ENCODE measurements around the gene ZBED4. TPM values are rescaled to one million over a fixed set of nuclear protein-coding genes. Genes with fewer than 3 reads are reported as not detected.

ZBED4 gene
- total and polyA plus RNA-seq, 2 of the 13 experiments (the other 11 are each of a cell fraction or from before 2014, with no cell fraction given), result 5.4 to 9.6 TPM

GRCh38 chr22:49934891-49935557 lies 81.4 kb downstream of the ZBED4 start:
- in situ Hi-C loops (cut with HindIII; ENCODE audit: extremely low pct_ligation_motif_present, low pct_unique_long_range_greater_than_20kb), result loop anchor here (5.0 kb wide), 3 partner anchors 32 to 97 kb away; no protein-coding TSS in a partner anchor
- POLR2A ChIA-PET, result interaction anchor here (0.6 to 10.5 kb wide), 4 partner anchors 17 to 175 kb away, joined by 3 to 283 read pairs (median 63); partner anchors contain the start of gene PIM3

DNA sequence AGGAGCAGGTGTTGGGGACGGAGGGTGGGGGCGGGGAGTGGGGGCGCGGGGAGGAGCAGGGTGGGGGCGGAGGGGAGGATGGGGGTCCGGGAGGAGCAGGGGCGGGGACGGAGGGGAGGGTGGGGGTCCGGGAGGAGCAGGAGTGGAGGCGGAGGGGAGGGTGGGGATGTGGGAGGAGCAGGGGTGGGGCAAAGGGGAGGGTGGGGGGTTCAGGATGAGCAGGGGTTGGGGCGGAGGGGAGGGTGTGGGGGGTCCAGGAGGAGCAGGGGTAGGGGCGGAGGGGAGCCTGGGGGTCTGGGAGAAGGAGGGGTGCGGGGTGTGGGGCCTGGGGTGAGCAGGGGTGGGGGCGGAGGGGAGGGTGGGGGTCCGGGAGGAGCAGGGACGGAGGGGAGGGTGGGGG lies 81.9 kb downstream of the ZBED4 start:
- H3K27ac ChIP-seq (ENCODE audit: extremely low read length, insufficient read depth, low read length), result no peak overlapping the region

More at GRCh38 chr22:49934891-49935557, 81.4 kb downstream of the ZBED4 start:
- no peak for FAIRE-seq
- H3K79me2 ChIP-seq (ENCODE audit: insufficient read depth, low read length), result no peaks in the 10 kb centered on the region
- peak overlapping the region; percentile 65; the same call in 1 of the 2 replicates for H3K9ac ChIP-seq (ENCODE audit: insufficient read depth, low read depth, low read length)
- H4K20me1 ChIP-seq (ENCODE audit: insufficient read depth, low read length), result no peaks in the 10 kb centered on the region
- WGBS (ENCODE audit: low lambda C conversion rate), result 20% methylated on average over 20 of the region's 56 CpGs
- no peak for ATAC-seq
- no peak for DNase-seq (ENCODE audit: low spot score)
- BruUV-seq (replicated peaks), result no TSS peak
- no peaks in the 10 kb centered on the region for H3K9me3 ChIP-seq (ENCODE audit: low read length)
- no peak overlapping the region for H2AFZ ChIP-seq (ENCODE audit: low read length)
- peak overlapping the region in 2 of 3 experiments; percentile 38 to 65; a peak in 4 of 6 replicates for H3K4me3 ChIP-seq (replicated peaks in 1 of 3; ENCODE audit: insufficient read depth in 1 of 3, low read depth in 2 of 3, low read length in 3 of 3)
- peaks cover 83% of the 10 kb centered on the region for H3K4me1 ChIP-seq (ENCODE audit: insufficient read depth, low read length)
- CTCF ChIA-PET (ENCODE audit: low intra/inter-chr PET ratio, low total read pairs), result no interaction called here
- intact Hi-C loops (cut with micrococcal nuclease; ENCODE audit: unreplicated experiment), result loop anchor here (5.0 kb wide), 1 partner anchor 32 kb away; no protein-coding TSS in a partner anchor
- peak overlapping the region; percentile 76 for H3K4me2 ChIP-seq (ENCODE audit: low read depth, low read length)
- no peaks in the 10 kb centered on the region for H3K36me3 ChIP-seq (replicated peaks in 1 of 2; ENCODE audit: control insufficient read depth in 1 of 2, insufficient read depth in 2 of 2, low read length in 2 of 2)
- no peak overlapping the region for H3K27ac ChIP-seq (ENCODE audit: extremely low read length, insufficient read depth, low read length)
- H3K27me3 ChIP-seq (ENCODE audit: control insufficient read depth in 1 of 2, insufficient read depth in 2 of 2, low read length in 2 of 2), result peaks cover 0 to 6% of the 10 kb centered on the region in 2 experiments; a peak in 4 of 5 replicates
- TF ChIP-seq MAZ (IDR thresholded peaks at IDR 0.05; ENCODE audit: borderline replicate concordance, low read depth, low read length) (0 out of 2 replicates have a peak, but pooled peaks have one; percentile 17), MAZ (CRISPR knock-in tag; IDR thresholded peaks at IDR 0.05; ENCODE audit: low read depth) (no peak), SRSF1 (optimal IDR thresholded peaks at IDR 0.05; ENCODE audit: low read depth, low read length) (peak; percentile 34), TFAP4 (IDR thresholded peaks at IDR 0.05; ENCODE audit: borderline replicate concordance, low read depth) (peak; percentile 53; the same call in 1 of the 2 replicates), ZNF317 (CRISPR knock-in tag; IDR thresholded peaks at IDR 0.05) (no peak)

More for the DNA sequence above, 81.9 kb downstream of the ZBED4 start:
- 19% methylated on average over 16 of the region's 16 CpGs for WGBS (ENCODE audit: low lambda C conversion rate)
- H3K4me3 ChIP-seq (replicated peaks in 1 of 3; ENCODE audit: insufficient read depth in 1 of 3, low read depth in 2 of 3, low read length in 3 of 3), result no peak overlapping the region; a peak in 1 of 6 replicates
- ATAC-seq (no peak), FAIRE-seq (no peak), DNase-seq (ENCODE audit: low spot score) (no peak)
- ChIA-PET POLR2A (interaction anchor here (0.8 to 10.5 kb wide), 8 partner anchors 16 to 41 kb away, joined by 3 to 283 read pairs (median 37); partner anchors contain the start of genes ALG12, CRELD2 and PIM3), CTCF (ENCODE audit: low intra/inter-chr PET ratio, low total read pairs) (no interaction called here)
- no peak overlapping the region for H2AFZ ChIP-seq (ENCODE audit: low read length)
- no peak overlapping the region for H3K4me2 ChIP-seq (ENCODE audit: low read depth, low read length)
- intact Hi-C loops (cut with micrococcal nuclease; ENCODE audit: unreplicated experiment), result no loop called here
- no peaks in the 10 kb centered on the region for H4K20me1 ChIP-seq (ENCODE audit: insufficient read depth, low read length)
- TF ChIP-seq, protein P1, sequence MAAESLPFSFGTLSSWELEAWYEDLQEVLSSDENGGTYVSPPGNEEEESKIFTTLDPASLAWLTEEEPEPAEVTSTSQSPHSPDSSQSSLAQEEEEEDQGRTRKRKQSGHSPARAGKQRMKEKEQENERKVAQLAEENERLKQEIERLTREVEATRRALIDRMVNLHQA (CRISPR knock-in tag; IDR thresholded peaks at IDR 0.05), result no peak
- TF ChIP-seq ZNF75D (CRISPR knock-in tag; IDR thresholded peaks at IDR 0.05; ENCODE audit: borderline replicate concordance) (no peak), ZNF414 (CRISPR knock-in tag; IDR thresholded peaks at IDR 0.05) (no peak), DZIP1 (CRISPR knock-in tag; IDR thresholded peaks at IDR 0.05) (no peak), CBFB (CRISPR knock-in tag; IDR thresholded peaks at IDR 0.05) (no peak)
- no peaks in the 10 kb centered on the region for H3K79me2 ChIP-seq (ENCODE audit: insufficient read depth, low read length)
- no peaks in the 10 kb centered on the region for H3K36me3 ChIP-seq (replicated peaks in 1 of 2; ENCODE audit: control insufficient read depth in 1 of 2, insufficient read depth in 2 of 2, low read length in 2 of 2)
- H3K9me3 ChIP-seq (ENCODE audit: low read length), result no peaks in the 10 kb centered on the region
- H3K9ac ChIP-seq (ENCODE audit: insufficient read depth, low read depth, low read length), result no peak overlapping the region
- peaks cover 83% of the 10 kb centered on the region for H3K4me1 ChIP-seq (ENCODE audit: insufficient read depth, low read length)
- in situ Hi-C loops (cut with HindIII; ENCODE audit: extremely low pct_ligation_motif_present, low pct_unique_long_range_greater_than_20kb), result no loop called here
- H3K27me3 ChIP-seq (ENCODE audit: control insufficient read depth in 1 of 2, insufficient read depth in 2 of 2, low read length in 2 of 2), result peaks cover 0 to under 1% of the 10 kb centered on the region in 2 experiments; a peak in 4 of 5 replicates
- no TSS peak for BruUV-seq (replicated peaks)

Measured in HepG2 (cell line).